ENCODE data around the gene RAB11FIP4.

DNA sequence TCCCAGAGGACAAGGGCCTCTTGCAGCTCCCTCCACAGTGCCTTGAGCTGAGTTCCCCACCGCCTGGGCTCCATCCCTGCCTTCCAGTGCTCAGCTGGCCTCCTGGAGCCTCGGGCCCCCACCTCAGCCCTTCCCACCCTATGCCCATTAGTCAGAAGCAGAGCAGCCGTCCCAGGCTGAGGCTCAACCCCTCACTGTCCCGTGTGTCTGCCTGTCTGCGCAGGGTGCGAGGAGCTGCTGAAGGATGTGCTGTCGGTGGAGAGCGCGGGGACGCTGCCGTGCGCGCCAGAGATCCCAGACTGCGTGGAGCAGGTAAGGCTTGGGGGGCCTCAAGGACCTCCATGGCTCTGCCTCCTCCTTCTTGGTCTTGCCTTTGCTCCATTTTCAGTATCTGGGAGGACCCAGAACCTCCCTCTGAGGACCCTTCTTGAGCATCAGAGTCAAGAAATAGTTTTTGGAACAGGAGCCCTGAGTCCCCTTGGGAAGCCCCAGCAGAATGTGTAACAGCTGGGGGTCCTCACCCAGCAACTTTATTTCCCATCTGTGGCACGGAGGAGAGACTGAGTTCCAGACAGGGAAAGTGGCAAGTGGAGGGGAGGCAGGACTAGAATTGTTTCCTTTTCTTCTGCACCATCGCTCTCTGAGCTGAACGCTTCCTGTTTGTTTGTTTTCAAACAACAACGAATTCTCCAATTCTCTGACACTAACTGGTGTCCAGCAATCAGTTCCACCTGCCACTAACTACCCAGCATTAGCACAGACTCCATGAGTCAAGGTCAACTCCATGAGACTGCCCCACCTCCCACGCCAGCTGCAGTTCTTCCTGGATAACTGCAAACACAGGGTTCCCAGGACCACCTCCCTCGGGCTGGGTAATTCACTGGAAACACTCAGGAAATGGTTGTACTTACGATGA lies 42.6 kb downstream of the RAB11FIP4 start:
- no peak for TF ChIP-seq POLR2AphosphoS5 (IDR thresholded peaks at IDR 0.05; ENCODE audit: low read depth, low read length)
- no peak for TF ChIP-seq SIN3A (IDR thresholded peaks at IDR 0.05; ENCODE audit: borderline replicate concordance, insufficient read depth, low read length)
- no peak for TF ChIP-seq REST (IDR thresholded peaks at IDR 0.05; ENCODE audit: insufficient read depth in 1 of 2, low read depth in 2 of 2, low read length in 2 of 2)
- no peak for TF ChIP-seq FOXP2 (optimal IDR thresholded peaks at IDR 0.05; ENCODE audit: borderline replicate concordance, extremely low read depth, extremely low read length, insufficient read depth)
- no peak for TF ChIP-seq TAF1 (IDR thresholded peaks at IDR 0.05; ENCODE audit: borderline replicate concordance, insufficient read depth, low read length)

Measured in PFSK-1 (cell line).